ENCODE results near the gene SP2. TPM values are rescaled to one million over a fixed set of nuclear protein-coding genes. Genes with fewer than 3 reads are reported as not detected.
A peak's percentile ranks its signal among the peaks of the same experiment; 100 is the strongest.

The SP2 gene
- total RNA-seq, 1 experiment from 2014 or later: 22.2 TPM

- no peak overlapping the region for H2AFZ ChIP-seq (ENCODE audit: low read depth, low read length, poor library complexity, severe bottlenecking)
- TF ChIP-seq EGR1 (IDR thresholded peaks at IDR 0.05; ENCODE audit: low read depth) (no peak), SIN3A (IDR thresholded peaks at IDR 0.05; ENCODE audit: low read depth) (no peak)
- no peaks in the 10 kb centered on the region for H3K36me3 ChIP-seq (ENCODE audit: control insufficient read depth in 1 of 2, insufficient read depth in 2 of 2, low read length in 2 of 2)
- ATAC-seq: no peak
- H3K27ac ChIP-seq (ENCODE audit: low read depth, low read length): no peak overlapping the region
- ChIA-PET CTCF (no interaction called here), POLR2A (no interaction called here), RAD21 (ENCODE audit: low non-redundant PET in 1 of 2, low total read pairs in 2 of 2, uncharacterized antibody in 2 of 2, unreplicated experiment in 2 of 2) (no interaction called here)
- H3K9ac ChIP-seq (ENCODE audit: low read length): no peak overlapping the region
- H3K4me3 ChIP-seq (replicated peaks in 1 of 2; ENCODE audit: low read depth in 1 of 2, low read length in 2 of 2): no peak overlapping the region
- no peaks in the 10 kb centered on the region for H3K9me2 ChIP-seq (ENCODE audit: insufficient read depth)
- no peaks in the 10 kb centered on the region for H4K20me1 ChIP-seq (ENCODE audit: insufficient read depth)
- intact Hi-C loops (cut with micrococcal nuclease): no loop called here
- no peaks in the 10 kb centered on the region for H3K79me2 ChIP-seq (ENCODE audit: insufficient read depth, low read length)
- 0 out of 2 replicates have a peak overlapping the region, but pooled peaks have one; percentile 65 for H3K4me2 ChIP-seq (ENCODE audit: low read length)
- H3K27me3 ChIP-seq (ENCODE audit: insufficient read depth, low read length): no peaks in the 10 kb centered on the region
- BruUV-seq (replicated peaks): no TSS peak
- H3K9me3 ChIP-seq (ENCODE audit: control insufficient read depth in 1 of 2, insufficient read depth in 1 of 2, low read depth in 1 of 2, low read length in 2 of 2): no peaks in the 10 kb centered on the region
- DNase-seq (ENCODE audit: low read depth, low spot score): no peak
- peaks cover 2 to 31% of the 10 kb centered on the region in 2 experiments for H3K4me1 ChIP-seq (ENCODE audit: control insufficient read depth in 1 of 2, insufficient read depth in 2 of 2, low read length in 2 of 2)
Observed at GRCh38 chr17:47877368-47878034, 18.5 kb upstream of the SP2 start.

DNA sequence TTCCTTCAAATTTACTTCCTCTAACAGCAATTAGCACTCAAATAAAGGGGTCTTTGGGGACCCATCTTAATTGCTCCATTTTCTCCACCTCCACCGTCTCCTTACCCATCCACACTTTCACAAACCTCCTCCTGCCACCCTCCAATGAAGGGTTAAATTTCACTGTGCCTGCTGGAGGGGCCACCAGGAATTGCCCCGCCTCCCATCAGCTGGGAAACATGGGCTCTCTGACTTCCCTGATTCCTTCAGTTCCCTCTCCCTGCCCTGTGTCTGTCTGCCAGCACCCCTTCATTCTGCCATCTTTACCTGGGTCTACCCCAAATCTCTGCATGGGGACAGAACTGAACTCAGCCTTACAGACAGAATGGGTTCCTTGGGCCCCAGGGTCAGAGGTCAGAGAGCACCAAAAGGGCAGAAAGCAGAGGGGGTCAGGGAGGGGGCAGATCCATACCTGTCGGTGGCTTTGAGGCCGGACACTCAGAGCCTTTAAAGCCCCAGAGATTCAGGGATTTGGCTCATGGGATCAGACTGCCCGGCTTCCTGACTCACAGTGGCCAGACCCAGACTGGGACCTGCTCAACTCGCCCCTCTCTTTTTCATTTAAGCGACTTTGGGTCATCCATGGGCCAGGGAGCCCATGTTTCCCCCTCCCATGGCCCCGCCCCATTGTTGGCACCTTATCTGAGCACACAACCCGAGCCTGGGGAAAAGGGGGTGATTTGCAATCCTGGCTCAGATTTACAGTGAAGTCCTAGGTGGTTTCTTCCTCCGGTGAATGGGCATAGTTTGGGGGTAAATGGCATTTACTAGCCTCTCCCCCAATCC, 17.6 kb upstream of the SP2 start:
- no peaks in the 10 kb centered on the region for H3K9me2 ChIP-seq (ENCODE audit: insufficient read depth)
- no peaks in the 10 kb centered on the region for H3K36me3 ChIP-seq (ENCODE audit: control insufficient read depth in 1 of 2, insufficient read depth in 2 of 2, low read length in 2 of 2)
- intact Hi-C loops (cut with micrococcal nuclease): no loop called here
- no peak overlapping the region for H3K27ac ChIP-seq (ENCODE audit: low read depth, low read length)
- peak; percentile 64 for ATAC-seq
- peak overlapping the region; percentile 65 for H3K4me2 ChIP-seq (ENCODE audit: low read length)
- CTCF ChIA-PET: interaction anchor here (1.6 kb wide), 1 partner anchor 35 kb away, joined by 7 read pairs; no protein-coding TSS in a partner anchor
- H4K20me1 ChIP-seq (ENCODE audit: insufficient read depth): no peaks in the 10 kb centered on the region
- H3K27me3 ChIP-seq (ENCODE audit: insufficient read depth, low read length): no peaks in the 10 kb centered on the region
- no peaks in the 10 kb centered on the region for H3K9me3 ChIP-seq (ENCODE audit: control insufficient read depth in 1 of 2, insufficient read depth in 1 of 2, low read depth in 1 of 2, low read length in 2 of 2)
- TF ChIP-seq CEBPB (IDR thresholded peaks at IDR 0.05; ENCODE audit: low read depth): no peak
- TF ChIP-seq MAX (IDR thresholded peaks at IDR 0.05): no peak
- no peak for TF ChIP-seq EGR1 (IDR thresholded peaks at IDR 0.05; ENCODE audit: low read depth)
- no peak for TF ChIP-seq POLR2A (IDR thresholded peaks at IDR 0.05; ENCODE audit: borderline replicate concordance, extremely low read depth, insufficient read depth, insufficient read length)
- BruUV-seq (replicated peaks): no TSS peak
- H2AFZ ChIP-seq (ENCODE audit: low read depth, low read length, poor library complexity, severe bottlenecking): peak overlapping the region; percentile 32
- POLR2A ChIA-PET: no interaction called here
- H3K79me2 ChIP-seq (ENCODE audit: insufficient read depth, low read length): no peaks in the 10 kb centered on the region
- peak overlapping the region in 1 of 2 experiments; percentile 23; a peak in 1 of 4 replicates for H3K4me3 ChIP-seq (replicated peaks in 1 of 2; ENCODE audit: low read depth in 1 of 2, low read length in 2 of 2)
- H3K4me1 ChIP-seq (ENCODE audit: control insufficient read depth in 1 of 2, insufficient read depth in 2 of 2, low read length in 2 of 2): peaks cover 2 to 34% of the 10 kb centered on the region in 2 experiments
- H3K9ac ChIP-seq (ENCODE audit: low read length): peak overlapping the region; percentile 8; the same call in 1 of the 2 replicates
- no peak for DNase-seq (ENCODE audit: low read depth, low spot score)
- RAD21 ChIA-PET (ENCODE audit: low non-redundant PET in 1 of 2, low total read pairs in 2 of 2, uncharacterized antibody in 2 of 2, unreplicated experiment in 2 of 2): no interaction called here
